Left lung (tissue), 10 donors: ENCODE measurements around the gene WDR18. TPM values are rescaled to one million over a fixed set of nuclear protein-coding genes. Genes with fewer than 3 reads are reported as not detected.

Source experiments
- ATAC-seq: fragments of 200-7000 bp; cut with Tn5 transposase; one replicate; pipeline ENCODE4 v1.9.1; 2020; ENCODE audit warnings: moderate library complexity
- DNase-seq, 4 donors: peaks; one replicate each; pipeline ENCODE4 v3.0.0-alpha.2; 2013 to 2020
- H3K27ac ChIP-seq, 2 donors: fragments of 200-600 bp; sonication (generic) in 1 of 2; one replicate each; pipeline versions ENCODE4 v1.5.0 to v1.8.0; 2020 to 2021
- H3K27me3 ChIP-seq, 2 donors: fragments of 200-600 bp; sonication (generic) in 1 of 2; one replicate each; pipeline versions ENCODE4 v1.5.0 to v1.8.0; 2020 to 2021
- H3K36me3 ChIP-seq, 2 donors: fragments of 200-600 bp; sonication (generic) in 1 of 2; one replicate each; pipeline versions ENCODE4 v1.5.0 to v1.8.0; 2020 to 2021
- H3K4me1 ChIP-seq, 2 donors: fragments of 200-600 bp; one replicate each; pipeline ENCODE4 v1.8.0; 2021
- H3K4me3 ChIP-seq, 2 donors: fragments of 200-600 bp; sonication (generic) in 1 of 2; one replicate each; pipeline versions ENCODE4 v1.5.0 to v1.8.0; 2020 to 2021; ENCODE audit warnings: mild to moderate bottlenecking in 1 of 2
- H3K9me3 ChIP-seq, 2 donors: fragments of 200-600 bp; sonication (generic) in 1 of 2; one replicate each; pipeline versions ENCODE4 v1.5.0 to v1.8.0; 2020 to 2021
- intact Hi-C, 2 donors: fragments of 100-400 bp; cut with DNase I; formaldehyde crosslinking; loops; one replicate each; pipeline versions ENCODE4 v1.11.2 to v1.14.2; 2022
- polyA plus RNA-seq, 6 donors: library from polyadenylated mRNA; unstranded; fragments of 120-200 nt; gene quantifications; one replicate each; pipeline ENCODE4 v1.2.1, GENCODE V29; 2013; ENCODE audit not compliant: insufficient read length in 6 of 6
- total RNA-seq, 2 donors: library from RNA; stranded (reverse); fragmentation: NEBNext Ultra II Directional; extraction: Animal tissue kit (Norgen Biotek cat#: 25700); gene quantifications; one replicate each; pipeline ENCODE4 v1.2.1, GENCODE V29; 2021
- TF ChIP-seq, protein P1 (sequence below), 2 donors: fragments of 200-600 bp; sonication (generic) in 1 of 2; IDR thresholded peaks; one replicate each; pipeline versions ENCODE4 v1.5.0 to v1.8.0; 2021; ENCODE audit warnings: antibody characterized with exemption in 2 of 2
- donor health status: DM: no; HTN: yes; CAD: no.
- donor health status: DM: no; HTN: no; CAD: no.

The WDR18 gene
- total and polyA plus RNA-seq, 8 donors = 26.6 to 40.7 (median 35.4) TPM

DNA sequence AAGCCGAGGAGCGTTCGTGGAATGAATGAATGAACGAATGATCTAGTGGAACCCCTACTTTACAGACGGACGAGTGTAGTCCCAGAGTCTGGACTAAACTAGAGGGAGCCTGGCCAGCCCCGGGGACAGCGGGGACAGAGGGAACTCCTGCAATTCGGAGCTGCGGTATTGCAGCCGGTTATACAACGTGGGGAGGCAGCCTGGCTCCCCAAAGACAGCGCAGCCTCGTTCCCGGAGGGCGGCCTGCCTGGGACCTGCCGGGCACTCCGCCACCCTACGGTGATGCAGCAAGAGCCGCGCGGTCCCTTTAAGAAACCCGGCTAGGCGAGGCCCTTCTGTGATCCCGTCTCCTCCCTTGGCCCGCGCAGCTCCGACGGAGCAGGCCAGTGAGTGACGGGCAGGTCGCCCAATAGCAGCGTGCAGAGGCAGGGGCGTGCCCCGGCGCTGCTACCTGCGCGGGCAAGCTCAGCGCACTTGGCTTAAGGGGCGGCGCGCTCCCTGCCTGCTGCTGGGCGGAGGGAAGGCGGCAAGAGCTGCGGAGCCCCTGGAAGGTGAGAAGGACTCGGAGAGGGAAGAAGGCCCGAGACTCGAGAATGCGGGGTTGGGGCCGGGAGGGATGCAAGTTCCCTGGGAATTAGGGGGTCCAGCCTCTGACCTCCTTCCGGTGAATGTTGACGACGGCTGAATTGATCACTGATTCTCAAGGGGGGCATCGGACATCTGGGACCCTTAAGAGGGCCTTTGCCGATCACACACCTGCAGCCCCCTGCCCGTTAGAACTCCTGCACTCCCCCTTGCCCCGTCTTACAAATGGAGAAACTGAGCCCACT, 55.7 kb downstream of the WDR18 start, which contains the start of gene ABCA7:
ABCA7 (plus strand) TSS at position 462 of the 830 bp plus-strand sequence. CDS start 1,255 bp downstream, outside the sequence.
- TF ChIP-seq, protein P1, sequence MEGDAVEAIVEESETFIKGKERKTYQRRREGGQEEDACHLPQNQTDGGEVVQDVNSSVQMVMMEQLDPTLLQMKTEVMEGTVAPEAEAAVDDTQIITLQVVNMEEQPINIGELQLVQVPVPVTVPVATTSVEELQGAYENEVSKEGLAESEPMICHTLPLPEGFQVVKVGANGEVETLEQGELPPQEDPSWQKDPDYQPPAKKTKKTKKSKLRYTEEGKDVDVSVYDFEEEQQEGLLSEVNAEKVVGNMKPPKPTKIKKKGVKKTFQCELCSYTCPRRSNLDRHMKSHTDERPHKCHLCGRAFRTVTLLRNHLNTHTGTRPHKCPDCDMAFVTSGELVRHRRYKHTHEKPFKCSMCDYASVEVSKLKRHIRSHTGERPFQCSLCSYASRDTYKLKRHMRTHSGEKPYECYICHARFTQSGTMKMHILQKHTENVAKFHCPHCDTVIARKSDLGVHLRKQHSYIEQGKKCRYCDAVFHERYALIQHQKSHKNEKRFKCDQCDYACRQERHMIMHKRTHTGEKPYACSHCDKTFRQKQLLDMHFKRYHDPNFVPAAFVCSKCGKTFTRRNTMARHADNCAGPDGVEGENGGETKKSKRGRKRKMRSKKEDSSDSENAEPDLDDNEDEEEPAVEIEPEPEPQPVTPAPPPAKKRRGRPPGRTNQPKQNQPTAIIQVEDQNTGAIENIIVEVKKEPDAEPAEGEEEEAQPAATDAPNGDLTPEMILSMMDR (IDR thresholded peaks at IDR 0.05) = peak in 1 of 2 donors; percentile 10
- peak within 1 kb of the TSS; percentile 26 to 94 for H3K27ac ChIP-seq
- DNase-seq = peak; percentile 95 to 99 (median 98)
- H3K4me1 ChIP-seq = peaks cover 15 to 62% of the 10 kb centered on the region in 2 donors
- H3K9me3 ChIP-seq = no peaks in the 10 kb centered on the region
- intact Hi-C loops = no loop called here
- ATAC-seq = peak; percentile 94
- H3K36me3 ChIP-seq = peaks cover 0 to 63% of the 10 kb centered on the region in 2 donors
- H3K27me3 ChIP-seq = no peaks in the 10 kb centered on the region
- peak within 1 kb of the TSS; percentile 52 to 68 for H3K4me3 ChIP-seq

DNA sequence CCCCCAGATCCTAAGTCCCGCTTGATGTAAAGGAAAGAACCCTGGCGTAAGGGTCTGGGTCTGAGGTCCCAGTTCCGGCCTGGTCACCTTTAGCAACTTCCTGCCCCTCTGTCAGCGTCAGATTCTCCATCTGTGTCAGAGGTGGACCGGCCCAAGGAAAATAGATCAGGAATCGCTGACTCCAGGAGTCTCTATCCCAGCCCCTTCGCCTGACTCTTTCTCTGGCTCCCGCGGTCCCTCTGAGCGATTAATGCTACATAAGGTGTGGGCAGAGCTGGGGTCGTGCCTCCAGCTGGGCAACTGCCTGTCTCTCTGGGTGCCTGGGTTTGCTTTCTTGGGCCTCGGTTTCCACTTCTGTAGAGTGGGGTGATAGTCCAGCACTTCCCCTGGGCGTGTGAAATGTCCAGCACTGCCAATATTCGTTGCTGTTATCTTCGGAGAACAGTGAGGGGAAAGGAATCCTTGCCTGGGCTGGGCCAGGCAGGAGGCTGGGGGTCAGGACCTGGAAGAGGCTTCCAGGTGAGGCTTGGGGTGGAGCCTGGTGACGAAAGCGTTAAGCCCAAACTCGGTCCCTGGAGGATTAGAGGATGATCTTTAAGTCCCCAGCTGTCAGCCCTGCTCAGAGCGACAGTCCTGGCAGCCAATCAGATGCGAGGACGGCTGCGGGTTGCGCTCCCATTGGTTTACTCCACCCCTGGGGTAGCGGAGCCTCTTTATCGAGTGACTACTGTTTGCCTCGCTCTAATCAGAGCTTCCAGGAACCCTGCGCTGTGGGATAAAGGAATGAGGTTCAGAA, 56.5 kb downstream of the WDR18 start:
- TF ChIP-seq, protein P1 (IDR thresholded peaks at IDR 0.05) = no peak
- intact Hi-C loops = no loop called here
- DNase-seq (peak in 3 of 4 donors; percentile 84 to 95 (median 93)), ATAC-seq (peak; percentile 77)
- Histone ChIP-seq H3K27ac (peak overlapping the region; percentile 26 to 94), H3K27me3 (no peaks in the 10 kb centered on the region), H3K9me3 (no peaks in the 10 kb centered on the region), H3K4me1 (peaks cover 15 to 62% of the 10 kb centered on the region in 2 donors), H3K4me3 (peak overlapping the region; percentile 52 to 68), H3K36me3 (peaks cover 0 to 58% of the 10 kb centered on the region in 2 donors)

DNA sequence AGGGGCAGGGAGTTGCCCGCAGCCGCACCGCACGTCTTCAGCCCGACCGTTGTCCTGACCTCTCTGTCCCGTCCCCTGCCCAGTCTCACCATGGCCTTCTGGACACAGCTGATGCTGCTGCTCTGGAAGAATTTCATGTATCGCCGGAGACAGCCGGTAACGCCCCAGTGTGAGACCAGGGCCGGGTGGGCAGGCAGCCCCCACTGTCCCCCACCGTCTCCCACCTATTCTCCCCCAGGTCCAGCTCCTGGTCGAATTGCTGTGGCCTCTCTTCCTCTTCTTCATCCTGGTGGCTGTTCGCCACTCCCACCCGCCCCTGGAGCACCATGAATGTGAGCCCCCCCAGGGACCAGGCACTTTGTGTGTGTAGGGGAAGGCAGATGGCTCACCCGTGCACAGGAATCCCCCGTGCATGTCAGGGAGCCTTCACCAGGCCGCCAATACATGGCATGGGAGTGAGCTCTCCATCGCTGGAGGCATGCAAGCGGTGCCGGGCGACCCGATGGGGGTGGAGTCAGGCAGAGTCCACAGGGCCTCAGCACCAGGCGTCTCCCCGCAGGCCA, 57.2 kb downstream of the WDR18 start:
- Histone ChIP-seq H3K4me1 (peaks cover 15 to 59% of the 10 kb centered on the region in 2 donors), H3K27ac (peak overlapping the region in 1 of 2 donors; percentile 94), H3K36me3 (peaks cover 0 to 57% of the 10 kb centered on the region in 2 donors), H3K9me3 (no peaks in the 10 kb centered on the region), H3K27me3 (no peaks in the 10 kb centered on the region), H3K4me3 (peak overlapping the region; percentile 52 to 68)
- TF ChIP-seq, protein P1 (IDR thresholded peaks at IDR 0.05) = no peak
- intact Hi-C loops = no loop called here
- no peak for DNase-seq
- ATAC-seq = no peak

DNA sequence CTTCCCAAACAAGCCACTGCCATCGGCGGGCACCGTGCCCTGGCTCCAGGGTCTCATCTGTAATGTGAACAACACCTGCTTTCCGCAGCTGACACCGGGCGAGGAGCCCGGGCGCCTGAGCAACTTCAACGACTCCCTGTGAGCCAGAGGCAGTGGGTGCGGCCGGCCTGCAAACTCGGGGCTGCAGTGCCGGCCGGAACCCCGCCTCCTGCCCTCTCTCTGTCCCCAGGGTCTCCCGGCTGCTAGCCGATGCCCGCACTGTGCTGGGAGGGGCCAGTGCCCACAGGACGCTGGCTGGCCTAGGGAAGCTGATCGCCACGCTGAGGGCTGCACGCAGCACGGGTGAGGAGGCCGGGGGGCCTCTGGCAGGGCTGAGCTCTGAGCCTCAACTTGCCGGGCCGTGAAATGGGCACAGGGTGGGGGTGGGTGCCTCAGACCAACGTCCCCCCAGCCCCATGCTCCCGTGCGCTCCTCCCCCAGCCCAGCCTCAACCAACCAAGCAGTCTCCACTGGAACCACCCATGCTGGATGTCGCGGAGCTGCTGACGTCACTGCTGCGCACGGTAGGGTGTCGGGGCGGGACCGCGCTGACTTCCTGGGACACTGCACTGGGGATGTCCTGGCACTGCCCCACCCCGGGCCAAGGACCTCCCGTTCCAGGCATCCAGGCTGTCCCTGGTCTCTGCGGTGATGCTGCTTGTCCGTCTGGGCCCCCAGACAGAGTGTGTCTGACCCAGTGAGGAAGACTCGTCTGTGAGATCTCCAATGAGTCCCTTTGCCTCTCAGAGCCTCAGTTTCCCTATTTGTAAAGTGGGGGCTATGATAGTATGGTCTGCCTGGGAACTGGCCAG, 57.9 kb downstream of the WDR18 start:
- peak overlapping the region in 1 of 2 donors; percentile 68 for H3K4me3 ChIP-seq
- no peaks in the 10 kb centered on the region for H3K9me3 ChIP-seq
- H3K4me1 ChIP-seq = peaks cover 15 to 52% of the 10 kb centered on the region in 2 donors
- peak in 1 of 4 donors; percentile 80 for DNase-seq
- no peak overlapping the region for H3K27ac ChIP-seq
- TF ChIP-seq, protein P1 (IDR thresholded peaks at IDR 0.05) = no peak
- intact Hi-C loops = no loop called here
- no peaks in the 10 kb centered on the region for H3K27me3 ChIP-seq
- H3K36me3 ChIP-seq = peaks cover 0 to 57% of the 10 kb centered on the region in 2 donors
- ATAC-seq = no peak
